ENCODE data around the gene ESF1. TPM values are rescaled to one million over a fixed set of nuclear protein-coding genes. Genes with fewer than 3 reads are reported as not detected.

Gene ESF1
- total and polyA plus RNA-seq, 12 donors: 3.6 to 25.4 (median 13.0) TPM

DNA sequence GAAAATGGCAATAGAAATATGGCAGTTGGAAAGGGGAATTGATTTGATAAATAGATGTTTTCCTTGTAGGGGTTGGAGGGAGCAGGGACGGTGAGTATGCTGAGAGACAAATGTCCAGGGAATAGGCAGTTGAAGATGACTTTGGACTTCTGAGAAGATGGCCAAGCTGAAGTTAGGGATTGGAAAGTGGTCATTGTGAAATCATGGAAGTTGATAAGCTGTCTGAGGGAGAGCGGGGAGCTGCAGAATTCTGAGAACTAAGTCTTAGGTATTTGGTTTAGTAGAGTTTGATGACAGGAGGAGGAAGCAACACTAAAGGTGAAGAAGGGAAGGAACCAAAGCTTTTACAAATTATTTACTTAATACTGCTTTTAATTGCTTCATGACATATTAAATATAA lies 15.3 kb upstream of the ESF1 start:
- peaks cover 0 to 72% of the 10 kb centered on the region in 2 donors for H3K36me3 ChIP-seq (replicated peaks in 1 of 2)
- no peaks in the 10 kb centered on the region for H3K9me3 ChIP-seq (replicated peaks in 1 of 3)
- H3K4me1 ChIP-seq (replicated peaks in 1 of 2): peaks cover 6 to 16% of the 10 kb centered on the region in 2 donors
- DNase-seq: no peak
- WGBS, 4 donors: 88 to 93% (median 90%) methylated on average over 2 of the region's 2 CpGs
- intact Hi-C loops (cut with DNase I): no loop called here
- H3K27ac ChIP-seq: peak overlapping the region in 2 of 5 donors; percentile 24 to 43
- H3K27me3 ChIP-seq: no peaks in the 10 kb centered on the region
- no peak for TF ChIP-seq POLR2A (IDR thresholded peaks at IDR 0.05)
- TF ChIP-seq, protein P1, sequence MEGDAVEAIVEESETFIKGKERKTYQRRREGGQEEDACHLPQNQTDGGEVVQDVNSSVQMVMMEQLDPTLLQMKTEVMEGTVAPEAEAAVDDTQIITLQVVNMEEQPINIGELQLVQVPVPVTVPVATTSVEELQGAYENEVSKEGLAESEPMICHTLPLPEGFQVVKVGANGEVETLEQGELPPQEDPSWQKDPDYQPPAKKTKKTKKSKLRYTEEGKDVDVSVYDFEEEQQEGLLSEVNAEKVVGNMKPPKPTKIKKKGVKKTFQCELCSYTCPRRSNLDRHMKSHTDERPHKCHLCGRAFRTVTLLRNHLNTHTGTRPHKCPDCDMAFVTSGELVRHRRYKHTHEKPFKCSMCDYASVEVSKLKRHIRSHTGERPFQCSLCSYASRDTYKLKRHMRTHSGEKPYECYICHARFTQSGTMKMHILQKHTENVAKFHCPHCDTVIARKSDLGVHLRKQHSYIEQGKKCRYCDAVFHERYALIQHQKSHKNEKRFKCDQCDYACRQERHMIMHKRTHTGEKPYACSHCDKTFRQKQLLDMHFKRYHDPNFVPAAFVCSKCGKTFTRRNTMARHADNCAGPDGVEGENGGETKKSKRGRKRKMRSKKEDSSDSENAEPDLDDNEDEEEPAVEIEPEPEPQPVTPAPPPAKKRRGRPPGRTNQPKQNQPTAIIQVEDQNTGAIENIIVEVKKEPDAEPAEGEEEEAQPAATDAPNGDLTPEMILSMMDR (IDR thresholded peaks at IDR 0.05): no peak
- H3K4me3 ChIP-seq: no peak overlapping the region

DNA sequence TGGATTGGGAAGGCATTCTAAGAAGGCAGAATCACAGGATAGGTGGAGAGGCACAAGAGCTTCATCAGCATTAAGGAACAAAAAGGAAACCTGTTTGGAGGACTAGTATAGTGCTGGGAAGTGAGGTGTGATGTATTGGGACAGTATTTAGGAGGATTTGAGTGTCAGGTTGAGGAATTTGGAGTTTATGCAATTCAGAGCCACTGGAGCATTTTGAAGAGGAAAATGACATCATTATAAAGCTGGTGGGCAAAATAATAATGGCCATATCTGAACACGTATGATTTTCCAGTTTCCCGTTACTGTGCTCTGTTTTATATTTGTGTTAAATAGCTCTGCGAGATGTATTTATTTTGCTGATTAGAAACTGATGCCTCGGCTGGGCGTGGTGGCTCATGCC lies 14.3 kb upstream of the ESF1 start:
- H3K27ac ChIP-seq: no peak overlapping the region
- intact Hi-C loops (cut with DNase I): no loop called here
- no peak for DNase-seq
- no peak for TF ChIP-seq POLR2A (IDR thresholded peaks at IDR 0.05)
- TF ChIP-seq, protein P1 (IDR thresholded peaks at IDR 0.05): no peak
- peaks cover 6 to 16% of the 10 kb centered on the region in 2 donors for H3K4me1 ChIP-seq (replicated peaks in 1 of 2)
- H3K4me3 ChIP-seq: no peak overlapping the region
- peaks cover 0 to 72% of the 10 kb centered on the region in 2 donors for H3K36me3 ChIP-seq (replicated peaks in 1 of 2)
- 78 to 94% (median 87%) methylated on average over 5 of the region's 5 CpGs for WGBS, 4 donors
- no peaks in the 10 kb centered on the region for H3K27me3 ChIP-seq
- no peaks in the 10 kb centered on the region for H3K9me3 ChIP-seq (replicated peaks in 1 of 3)

DNA sequence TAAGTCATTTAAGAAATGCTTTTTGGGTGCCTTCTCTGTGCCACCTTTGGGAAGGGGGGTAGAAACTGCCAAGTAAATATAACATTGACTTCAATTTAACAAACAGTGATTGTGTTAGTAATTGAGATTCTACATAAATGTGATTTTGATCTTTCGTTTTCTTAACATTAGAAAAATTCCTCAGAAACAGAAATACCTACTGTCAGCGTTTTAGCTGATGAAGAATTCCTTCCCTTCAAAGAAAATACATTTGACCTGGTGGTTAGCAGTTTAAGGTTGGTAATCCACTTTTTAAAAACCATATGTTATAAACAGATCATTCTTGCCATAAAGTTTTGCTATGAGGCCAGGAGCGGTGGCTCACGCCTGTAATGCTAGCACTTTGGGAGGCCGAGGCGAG lies 9.9 kb upstream of the ESF1 start:
- TF ChIP-seq, protein P1 (IDR thresholded peaks at IDR 0.05): no peak
- TF ChIP-seq POLR2A (IDR thresholded peaks at IDR 0.05): no peak
- intact Hi-C loops (cut with DNase I): no loop called here
- Histone ChIP-seq H3K4me3 (no peak overlapping the region), H3K27me3 (no peaks in the 10 kb centered on the region), H3K27ac (no peak overlapping the region), H3K36me3 (replicated peaks in 1 of 2) (peaks cover 0 to 69% of the 10 kb centered on the region in 2 donors), H3K4me1 (replicated peaks in 1 of 2) (no peaks in the 10 kb centered on the region), H3K9me3 (replicated peaks in 1 of 3) (no peaks in the 10 kb centered on the region)
- DNase-seq: no peak
- 97 to 98% (median 98%) methylated on average over 6 of the region's 6 CpGs for WGBS, 4 donors

DNA sequence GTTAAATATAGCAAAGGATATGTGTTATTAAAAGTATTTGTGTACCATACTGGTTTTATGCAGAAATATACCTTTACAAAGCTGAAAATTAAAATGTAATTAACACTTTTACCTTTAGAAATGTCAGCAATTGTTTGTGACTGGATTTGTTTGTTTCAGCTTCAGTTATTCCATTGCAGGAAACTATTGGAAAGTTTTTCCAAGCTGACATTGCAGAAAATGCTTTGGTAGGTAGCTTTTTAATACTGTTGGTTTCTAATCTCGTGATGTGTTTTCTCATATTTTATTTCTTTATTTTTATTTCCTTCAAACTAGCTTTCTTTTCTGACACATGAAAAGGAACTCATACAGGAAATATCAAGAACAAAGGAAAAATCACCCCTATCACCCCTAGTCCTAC lies 8.3 kb upstream of the ESF1 start:
- WGBS, 4 donors: 81 to 100% (median 93%) methylated on average over 1 of the region's 1 CpG
- DNase-seq: no peak
- no peak for TF ChIP-seq POLR2A (IDR thresholded peaks at IDR 0.05)
- TF ChIP-seq, protein P1 (IDR thresholded peaks at IDR 0.05): no peak
- Histone ChIP-seq H3K4me1 (replicated peaks in 1 of 2) (peaks cover 0 to under 1% of the 10 kb centered on the region in 2 donors), H3K27ac (no peak overlapping the region), H3K9me3 (replicated peaks in 1 of 3) (no peaks in the 10 kb centered on the region), H3K27me3 (no peaks in the 10 kb centered on the region), H3K36me3 (replicated peaks in 1 of 2) (peaks cover 0 to 71% of the 10 kb centered on the region in 2 donors), H3K4me3 (no peak overlapping the region)
- intact Hi-C loops (cut with DNase I): no loop called here

Measured in adrenal gland (tissue), 12 donors.